HPDE6-E6E7 (cell line): Measurements from ENCODE around the gene TMCC3.
A peak's percentile ranks its signal among the peaks of the same experiment; 100 is the strongest.
"Not testable (repeated sequence)": the region's sequence is repeated elsewhere in the genome, so short reads cannot be mapped to it uniquely, and the experiment has no call there.

Experiments
- DNase-seq: peaks from one replicate; pipeline ENCODE4 v3.0.0; 2011; ENCODE audit warnings: missing footprints; ENCODE audit errors: extremely low spot score

TMCC3 gene

GRCh38 chr12:94603434-94604365 is 46.7 kb downstream of the TMCC3 start:
- no peak for DNase-seq

- DNase-seq, result no peak
These were observed 48.3 kb downstream of the TMCC3 start for GRCh38 chr12:94602024-94602423.

GRCh38 chr12:94601307-94601706 is 49.0 kb downstream of the TMCC3 start:
- not testable (repeated sequence) for DNase-seq

GRCh38 chr12:94599189-94599588 is 51.2 kb downstream of the TMCC3 start:
- no peak for DNase-seq

- DNase-seq, result no peak
These were observed 53.1 kb downstream of the TMCC3 start for GRCh38 chr12:94597268-94597667.

- DNase-seq, result no peak
These were observed 53.8 kb downstream of the TMCC3 start for GRCh38 chr12:94596596-94596995.

GRCh38 chr12:94595152-94595551 is 55.2 kb downstream of the TMCC3 start:
- no peak for DNase-seq

GRCh38 chr12:94594443-94594825 is 55.9 kb downstream of the TMCC3 start:
- no peak for DNase-seq

- no peak for DNase-seq
These were observed 56.4 kb downstream of the TMCC3 start for GRCh38 chr12:94593822-94594442.

- not testable (repeated sequence) for DNase-seq
These were observed 57.6 kb downstream of the TMCC3 start for GRCh38 chr12:94592723-94593122.

GRCh38 chr12:94592080-94592479 is 58.3 kb downstream of the TMCC3 start:
- no peak for DNase-seq

- no peak for DNase-seq
These were observed 59.9 kb downstream of the TMCC3 start for GRCh38 chr12:94590428-94590827.

GRCh38 chr12:94589591-94590001 is 60.8 kb downstream of the TMCC3 start:
- peak; percentile 46 for DNase-seq

GRCh38 chr12:94588346-94588745 is 62.0 kb downstream of the TMCC3 start:
- no peak for DNase-seq

- no peak for DNase-seq
These were observed 62.8 kb downstream of the TMCC3 start for GRCh38 chr12:94587266-94588241.

- no peak for DNase-seq
These were observed 63.6 kb downstream of the TMCC3 start for GRCh38 chr12:94586589-94587259.

GRCh38 chr12:94585626-94586025 is 64.7 kb downstream of the TMCC3 start:
- no peak for DNase-seq

GRCh38 chr12:94584377-94584776 is 66.0 kb downstream of the TMCC3 start:
- no peak for DNase-seq

- no peak for DNase-seq
These were observed 67.8 kb downstream of the TMCC3 start for GRCh38 chr12:94582591-94582990.

GRCh38 chr12:94575645-94576403 is 74.5 kb downstream of the TMCC3 start:
- no peak for DNase-seq

GRCh38 chr12:94575024-94575423 is 75.3 kb downstream of the TMCC3 start:
- DNase-seq, result no peak
